GM12878 (cell line): ENCODE data around the gene IFRD2. TPM values are rescaled to one million over a fixed set of nuclear protein-coding genes. Genes with fewer than 3 reads are reported as not detected.

Source experiments
- KLF5 ChIP-seq: fragments of 450-650 bp; IDR thresholded peaks from 2 replicates; pipeline ENCODE4 v1.6.1; 2014; ENCODE audit warnings: mild to moderate bottlenecking; ENCODE audit not compliant: partially characterized antibody
- MYC ChIP-seq: IDR thresholded peaks from 2 replicates; pipeline ENCODE4 v1.6.1; 2011; ENCODE audit warnings: mild to moderate bottlenecking, low read length, moderate library complexity, inconsistent platforms; ENCODE audit not compliant: insufficient read depth, insufficient replicate concordance, insufficient read length, severe bottlenecking
- PML ChIP-seq: IDR thresholded peaks from 2 replicates; pipeline ENCODE4 v1.6.1; 2012; ENCODE audit warnings: low read length, inconsistent platforms
- POLR2AphosphoS5 ChIP-seq: IDR thresholded peaks from 2 replicates; pipeline ENCODE4 v1.6.1; 2011; ENCODE audit warnings: mild to moderate bottlenecking, low read length, inconsistent platforms
- RB1 ChIP-seq: fragments of 450-650 bp; formaldehyde crosslinking; IDR thresholded peaks from 2 replicates; pipeline ENCODE4 v1.6.1; 2017; ENCODE audit warnings: mild to moderate bottlenecking, borderline replicate concordance
- ZNF24 ChIP-seq: fragments of 450-650 bp; IDR thresholded peaks from 2 replicates; pipeline ENCODE4 v1.6.1; 2017; ENCODE audit warnings: antibody characterized with exemption, mild to moderate bottlenecking
- polyA plus RNA-seq, 11 experiments: library from polyadenylated mRNA; depleted of rRNA in 4 of 11; unstranded in 6 of 11; stranded (reverse) in 5 of 11; fragments of >200 nt; fragmentation: Nextera tagmentation in 4 of 11; fragmentation: Illumina TruSeq in 1 of 11; extraction: Ambion mirVana in 4 of 11; extraction: Trizol in 1 of 11; gene quantifications; 1 replicate in 1 of 11; 2 replicates in 10 of 11; pipeline versions ENCODE4 v1.2.1 to v1.2.3, GENCODE V29; 2011 to 2016; ENCODE audit warnings: inconsistent platforms in 2 of 11, missing spikeins in 2 of 11, low read depth in 1 of 11
- total RNA-seq, 4 experiments: library from RNA; depleted of rRNA in 3 of 4; stranded (reverse); fragments of >200 nt in 3 of 4; fragmentation: Illumina TruSeq in 1 of 4; extraction: Trizol in 1 of 4; gene quantifications; 2 replicates each; pipeline versions ENCODE4 v1.2.1 to v1.2.3, GENCODE V29; 2013 to 2021
- TF ChIP-seq, protein P1 (sequence below): fragments of 450-650 bp; conservative IDR thresholded peaks from 2 replicates; pipeline ENCODE4 v1.6.1; 2017; ENCODE audit warnings: mild to moderate bottlenecking, moderate library complexity
- TF ChIP-seq, protein P2 (sequence below): fragments of 450-650 bp; IDR thresholded peaks from 2 replicates; pipeline ENCODE4 v1.6.1; 2017; ENCODE audit warnings: mild to moderate bottlenecking, moderate library complexity
- TF ChIP-seq, protein P3 (sequence below): IDR thresholded peaks from 2 replicates; pipeline ENCODE4 v1.6.1; 2011; ENCODE audit warnings: borderline replicate concordance, low read depth, mild to moderate bottlenecking, moderate library complexity, low read length; ENCODE audit not compliant: insufficient read depth, poor library complexity, severe bottlenecking
- TF ChIP-seq, protein P4 (sequence below): fragments of 450-650 bp; formaldehyde crosslinking; IDR thresholded peaks from 2 replicates; pipeline ENCODE4 v1.4.0; 2022; ENCODE audit warnings: mild to moderate bottlenecking, moderate library complexity

The IFRD2 gene
- total and polyA plus RNA-seq, 10 of the 15 experiments (the other 5 are each of a cell fraction or from before 2014, with no cell fraction given): 19.1 to 153 (median 80.3) TPM

DNA sequence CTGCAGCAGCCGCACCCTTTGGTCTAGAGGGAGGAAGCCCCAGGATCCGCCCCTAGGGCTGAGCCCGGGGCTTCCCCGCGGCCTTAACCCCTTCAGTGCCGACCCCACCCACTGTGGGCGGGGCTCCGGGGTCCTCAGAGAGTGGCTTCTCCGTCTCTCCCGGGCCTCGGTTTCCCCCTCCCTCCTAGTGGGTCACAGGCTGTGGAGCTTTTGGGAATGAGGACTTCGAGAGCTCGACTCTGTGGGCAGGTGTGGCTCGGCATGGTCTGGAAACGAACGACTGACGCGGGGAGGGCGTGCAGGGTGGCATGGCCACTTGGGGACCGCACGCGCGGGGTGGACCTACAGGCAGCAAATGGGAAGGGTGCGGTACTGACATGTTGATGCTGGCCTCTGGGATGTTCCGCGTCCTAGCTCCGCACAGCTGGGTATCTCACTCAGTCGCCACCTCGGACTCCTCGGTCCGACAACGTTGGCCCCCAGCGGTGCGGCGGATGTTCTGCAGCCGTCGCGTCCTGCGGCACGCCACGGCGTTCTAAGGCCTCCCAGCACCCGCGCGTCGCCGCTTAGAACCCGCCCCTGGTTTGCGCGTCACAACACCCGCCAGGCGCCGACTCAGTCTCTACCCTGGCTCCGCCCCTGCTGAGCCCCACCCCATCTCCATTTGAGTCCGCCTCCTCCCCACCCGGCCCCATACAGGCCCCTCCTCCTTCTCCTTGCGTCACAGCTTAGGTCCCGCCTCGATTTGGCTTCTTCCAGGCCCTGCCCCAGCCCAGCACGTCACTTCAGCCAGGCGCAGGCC, 6.8 kb upstream of the IFRD2 start, which contains the start of the genes HYAL3 and NAA80 (continued):
- TF ChIP-seq POLR2AphosphoS5 (peak; percentile 94), PML (peak; percentile 59; the same call in 1 of the 2 replicates), KLF5 (peak; percentile 50), RB1 (peak; percentile 56; the same call in 1 of the 2 replicates), MYC (peak; percentile 73), ZNF24 (peak; percentile 71; the same call in 1 of the 2 replicates)
- TF ChIP-seq, protein P1, sequence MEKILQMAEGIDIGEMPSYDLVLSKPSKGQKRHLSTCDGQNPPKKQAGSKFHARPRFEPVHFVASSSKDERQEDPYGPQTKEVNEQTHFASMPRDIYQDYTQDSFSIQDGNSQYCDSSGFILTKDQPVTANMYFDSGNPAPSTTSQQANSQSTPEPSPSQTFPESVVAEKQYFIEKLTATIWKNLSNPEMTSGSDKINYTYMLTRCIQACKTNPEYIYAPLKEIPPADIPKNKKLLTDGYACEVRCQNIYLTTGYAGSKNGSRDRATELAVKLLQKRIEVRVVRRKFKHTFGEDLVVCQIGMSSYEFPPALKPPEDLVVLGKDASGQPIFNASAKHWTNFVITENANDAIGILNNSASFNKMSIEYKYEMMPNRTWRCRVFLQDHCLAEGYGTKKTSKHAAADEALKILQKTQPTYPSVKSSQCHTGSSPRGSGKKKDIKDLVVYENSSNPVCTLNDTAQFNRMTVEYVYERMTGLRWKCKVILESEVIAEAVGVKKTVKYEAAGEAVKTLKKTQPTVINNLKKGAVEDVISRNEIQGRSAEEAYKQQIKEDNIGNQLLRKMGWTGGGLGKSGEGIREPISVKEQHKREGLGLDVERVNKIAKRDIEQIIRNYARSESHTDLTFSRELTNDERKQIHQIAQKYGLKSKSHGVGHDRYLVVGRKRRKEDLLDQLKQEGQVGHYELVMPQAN: peak; percentile 93
- TF ChIP-seq, protein P2, sequence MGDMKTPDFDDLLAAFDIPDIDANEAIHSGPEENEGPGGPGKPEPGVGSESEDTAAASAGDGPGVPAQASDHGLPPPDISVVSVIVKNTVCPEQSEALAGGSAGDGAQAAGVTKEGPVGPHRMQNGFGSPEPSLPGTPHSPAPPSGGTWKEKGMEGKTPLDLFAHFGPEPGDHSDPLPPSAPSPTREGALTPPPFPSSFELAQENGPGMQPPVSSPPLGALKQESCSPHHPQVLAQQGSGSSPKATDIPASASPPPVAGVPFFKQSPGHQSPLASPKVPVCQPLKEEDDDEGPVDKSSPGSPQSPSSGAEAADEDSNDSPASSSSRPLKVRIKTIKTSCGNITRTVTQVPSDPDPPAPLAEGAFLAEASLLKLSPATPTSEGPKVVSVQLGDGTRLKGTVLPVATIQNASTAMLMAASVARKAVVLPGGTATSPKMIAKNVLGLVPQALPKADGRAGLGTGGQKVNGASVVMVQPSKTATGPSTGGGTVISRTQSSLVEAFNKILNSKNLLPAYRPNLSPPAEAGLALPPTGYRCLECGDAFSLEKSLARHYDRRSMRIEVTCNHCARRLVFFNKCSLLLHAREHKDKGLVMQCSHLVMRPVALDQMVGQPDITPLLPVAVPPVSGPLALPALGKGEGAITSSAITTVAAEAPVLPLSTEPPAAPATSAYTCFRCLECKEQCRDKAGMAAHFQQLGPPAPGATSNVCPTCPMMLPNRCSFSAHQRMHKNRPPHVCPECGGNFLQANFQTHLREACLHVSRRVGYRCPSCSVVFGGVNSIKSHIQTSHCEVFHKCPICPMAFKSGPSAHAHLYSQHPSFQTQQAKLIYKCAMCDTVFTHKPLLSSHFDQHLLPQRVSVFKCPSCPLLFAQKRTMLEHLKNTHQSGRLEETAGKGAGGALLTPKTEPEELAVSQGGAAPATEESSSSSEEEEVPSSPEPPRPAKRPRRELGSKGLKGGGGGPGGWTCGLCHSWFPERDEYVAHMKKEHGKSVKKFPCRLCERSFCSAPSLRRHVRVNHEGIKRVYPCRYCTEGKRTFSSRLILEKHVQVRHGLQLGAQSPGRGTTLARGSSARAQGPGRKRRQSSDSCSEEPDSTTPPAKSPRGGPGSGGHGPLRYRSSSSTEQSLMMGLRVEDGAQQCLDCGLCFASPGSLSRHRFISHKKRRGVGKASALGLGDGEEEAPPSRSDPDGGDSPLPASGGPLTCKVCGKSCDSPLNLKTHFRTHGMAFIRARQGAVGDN: peak; percentile 77
- TF ChIP-seq, protein P3, sequence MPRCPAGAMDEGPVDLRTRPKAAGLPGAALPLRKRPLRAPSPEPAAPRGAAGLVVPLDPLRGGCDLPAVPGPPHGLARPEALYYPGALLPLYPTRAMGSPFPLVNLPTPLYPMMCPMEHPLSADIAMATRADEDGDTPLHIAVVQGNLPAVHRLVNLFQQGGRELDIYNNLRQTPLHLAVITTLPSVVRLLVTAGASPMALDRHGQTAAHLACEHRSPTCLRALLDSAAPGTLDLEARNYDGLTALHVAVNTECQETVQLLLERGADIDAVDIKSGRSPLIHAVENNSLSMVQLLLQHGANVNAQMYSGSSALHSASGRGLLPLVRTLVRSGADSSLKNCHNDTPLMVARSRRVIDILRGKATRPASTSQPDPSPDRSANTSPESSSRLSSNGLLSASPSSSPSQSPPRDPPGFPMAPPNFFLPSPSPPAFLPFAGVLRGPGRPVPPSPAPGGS: no peak
- TF ChIP-seq, protein P4, sequence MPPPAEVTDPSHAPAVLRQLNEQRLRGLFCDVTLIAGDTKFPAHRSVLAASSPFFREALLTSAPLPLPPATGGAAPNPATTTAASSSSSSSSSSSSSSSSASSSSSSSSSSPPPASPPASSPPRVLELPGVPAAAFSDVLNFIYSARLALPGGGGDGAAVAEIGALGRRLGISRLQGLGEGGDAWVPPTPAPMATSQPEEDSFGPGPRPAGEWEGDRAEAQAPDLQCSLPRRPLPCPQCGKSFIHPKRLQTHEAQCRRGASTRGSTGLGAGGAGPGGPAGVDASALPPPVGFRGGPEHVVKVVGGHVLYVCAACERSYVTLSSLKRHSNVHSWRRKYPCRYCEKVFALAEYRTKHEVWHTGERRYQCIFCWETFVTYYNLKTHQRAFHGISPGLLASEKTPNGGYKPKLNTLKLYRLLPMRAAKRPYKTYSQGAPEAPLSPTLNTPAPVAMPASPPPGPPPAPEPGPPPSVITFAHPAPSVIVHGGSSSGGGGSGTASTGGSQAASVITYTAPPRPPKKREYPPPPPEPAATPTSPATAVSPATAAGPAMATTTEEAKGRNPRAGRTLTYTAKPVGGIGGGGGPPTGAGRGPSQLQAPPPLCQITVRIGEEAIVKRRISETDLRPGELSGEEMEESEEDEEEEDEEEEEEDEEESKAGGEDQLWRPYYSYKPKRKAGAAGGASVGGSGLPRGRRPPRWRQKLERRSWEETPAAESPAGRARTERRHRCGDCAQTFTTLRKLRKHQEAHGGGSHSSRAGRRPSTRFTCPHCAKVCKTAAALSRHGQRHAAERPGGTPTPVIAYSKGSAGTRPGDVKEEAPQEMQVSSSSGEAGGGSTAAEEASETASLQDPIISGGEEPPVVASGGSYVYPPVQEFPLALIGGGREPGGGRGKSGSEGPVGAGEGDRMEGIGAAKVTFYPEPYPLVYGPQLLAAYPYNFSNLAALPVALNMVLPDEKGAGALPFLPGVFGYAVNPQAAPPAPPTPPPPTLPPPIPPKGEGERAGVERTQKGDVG (CRISPR knock-in tag): no peak
